CMK (cell line): ENCODE results near the gene TBRG4.

Experiments used
- DNase-seq: peaks from one replicate; pipeline ENCODE4 v3.0.0-alpha.2; 2010; ENCODE audit warnings: low read depth

The TBRG4 gene

DNA sequence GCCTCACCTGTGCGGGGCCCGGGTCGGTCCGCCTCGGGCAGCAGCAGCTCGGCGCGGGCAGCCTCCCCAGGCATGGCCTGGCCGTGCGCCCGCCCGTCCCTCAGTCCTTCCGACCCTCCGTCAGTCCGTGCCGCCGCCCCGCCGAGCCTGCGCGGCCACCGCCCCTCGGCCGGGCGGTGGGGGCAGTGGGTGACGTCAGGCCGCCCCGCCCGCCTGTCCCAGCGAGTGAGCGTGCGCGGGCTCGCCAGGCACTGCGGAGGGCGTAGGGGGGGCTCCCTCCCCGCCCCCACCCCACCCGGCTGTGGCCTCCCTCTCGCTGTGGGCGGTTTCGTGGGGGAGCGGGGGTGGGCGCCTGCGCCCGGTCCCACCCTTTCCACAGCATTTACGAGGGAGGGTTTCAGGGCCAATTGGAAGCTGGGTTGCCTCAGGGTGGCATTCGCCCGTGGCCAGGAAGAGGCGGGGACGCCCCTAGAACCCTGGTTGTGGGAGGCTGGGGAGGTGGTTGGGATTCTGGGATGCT lies 22.6 kb downstream of the TBRG4 start, which contains the start of gene NACAD:
Gene NACAD (minus strand): TSS at position 149 of the 520 bp plus-strand sequence. CDS start 75 bp downstream, at position 74.
- DNase-seq: no peak

- no peak for DNase-seq
Observed at GRCh38 chr7:45088146-45088701, 23.3 kb downstream of the TBRG4 start.

DNA sequence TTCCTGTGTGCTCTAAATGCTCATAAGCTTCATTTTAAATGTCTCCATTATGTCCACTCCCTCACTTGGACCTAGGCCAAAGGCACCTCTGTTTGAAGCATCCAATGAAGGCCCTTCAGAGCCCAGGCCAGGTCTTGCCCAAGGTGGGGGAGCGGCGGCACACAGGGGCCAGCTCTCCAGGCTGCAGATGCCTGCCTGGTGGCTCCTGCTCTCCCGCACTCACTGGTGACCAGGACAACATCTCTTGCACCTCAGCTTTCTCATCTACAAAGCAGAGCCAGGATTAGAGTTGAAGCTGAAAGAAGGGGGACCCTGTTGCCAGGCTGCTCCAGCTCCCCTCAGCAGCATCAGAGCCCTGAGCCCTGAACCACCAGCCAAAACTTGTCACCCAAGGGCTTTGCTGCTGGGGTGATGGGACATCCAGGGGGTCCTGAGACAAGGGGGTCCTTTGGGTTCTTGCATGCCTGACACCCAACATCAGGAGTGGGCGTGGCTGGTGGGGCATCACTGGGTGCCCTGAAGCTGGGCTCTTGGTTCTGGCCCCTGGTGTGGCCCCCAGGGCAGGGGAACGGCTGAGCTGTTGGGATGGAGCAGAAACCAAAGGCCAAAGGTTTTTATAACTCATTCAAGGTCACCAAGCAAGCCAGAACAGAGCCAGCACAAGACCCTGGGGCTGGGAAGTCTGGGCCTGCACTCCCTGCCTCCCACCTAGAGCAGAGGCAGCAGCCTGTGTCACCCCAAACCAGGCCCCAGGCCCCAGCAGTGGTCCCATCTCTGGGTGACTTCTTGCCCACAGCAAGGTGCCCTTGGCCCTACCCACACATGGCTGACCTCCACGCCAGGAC lies 24.0 kb downstream of the TBRG4 start:
- DNase-seq: no peak

- DNase-seq: no peak
Observed at GRCh38 chr7:45086331-45087065, 25.0 kb downstream of the TBRG4 start.

DNA sequence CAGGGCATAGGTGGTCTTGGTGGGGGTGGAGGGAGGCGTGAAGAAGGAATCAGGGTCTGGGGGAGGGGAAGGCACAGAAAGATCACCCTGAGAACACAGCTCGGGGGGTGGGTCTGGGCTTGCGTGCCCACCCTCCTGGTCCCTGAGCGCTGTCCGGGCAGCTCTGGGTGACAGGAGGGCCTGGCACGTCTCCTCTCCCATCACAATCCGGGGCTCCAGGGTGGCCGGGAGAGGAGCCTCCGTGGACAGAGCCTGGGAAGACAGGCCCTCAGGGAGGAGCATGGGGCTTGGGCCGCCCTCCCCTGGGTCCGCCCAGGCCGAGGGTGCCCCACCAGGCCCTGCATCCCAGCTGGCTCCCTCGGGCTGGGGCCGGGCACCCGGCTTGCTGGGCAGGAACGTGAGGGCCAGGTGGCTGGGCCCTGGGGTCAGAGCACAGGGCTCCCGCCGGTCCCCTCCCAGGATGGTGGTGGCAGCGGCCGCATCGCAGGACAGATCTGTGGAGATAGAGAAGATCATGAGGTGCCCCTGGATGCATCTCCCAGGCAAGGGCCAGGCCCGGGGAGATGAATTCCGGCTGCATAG lies 25.8 kb downstream of the TBRG4 start:
- no peak for DNase-seq

DNA sequence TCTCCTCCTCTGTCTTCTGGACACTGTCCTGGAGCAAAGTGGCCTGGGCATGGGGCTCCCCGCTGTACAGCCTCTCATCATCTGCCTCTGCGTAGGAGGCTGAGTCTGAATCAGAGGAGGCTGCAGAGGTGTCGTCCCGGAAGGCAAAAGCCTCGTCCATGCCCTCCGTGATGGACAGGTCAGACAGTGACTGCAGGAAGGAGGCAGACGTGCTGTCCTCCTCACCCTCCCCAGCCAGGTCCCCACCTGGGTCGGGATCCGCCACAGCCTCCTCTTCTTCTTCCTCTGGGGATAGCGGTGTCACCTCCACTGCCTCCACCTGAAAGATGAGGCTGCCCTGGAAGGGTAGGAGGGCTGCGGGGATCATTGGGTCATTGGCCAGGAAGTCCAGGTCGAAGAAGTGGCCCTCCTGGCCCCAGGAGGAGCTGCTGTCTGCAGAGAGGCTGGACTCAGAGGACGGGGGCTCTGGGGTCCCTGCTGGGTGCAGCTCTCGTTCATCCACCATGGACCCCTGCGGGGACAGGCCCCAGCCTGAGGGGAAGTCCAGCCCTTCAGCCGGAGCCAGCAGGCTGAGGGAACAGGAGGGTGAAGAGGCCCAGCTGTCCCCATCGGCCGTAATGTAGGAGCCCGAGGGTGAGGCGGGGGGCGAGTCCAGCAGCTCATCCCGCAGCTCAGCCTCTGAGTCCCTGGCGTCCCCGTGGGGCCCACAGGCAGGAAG lies 26.4 kb downstream of the TBRG4 start:
- DNase-seq: no peak

DNA sequence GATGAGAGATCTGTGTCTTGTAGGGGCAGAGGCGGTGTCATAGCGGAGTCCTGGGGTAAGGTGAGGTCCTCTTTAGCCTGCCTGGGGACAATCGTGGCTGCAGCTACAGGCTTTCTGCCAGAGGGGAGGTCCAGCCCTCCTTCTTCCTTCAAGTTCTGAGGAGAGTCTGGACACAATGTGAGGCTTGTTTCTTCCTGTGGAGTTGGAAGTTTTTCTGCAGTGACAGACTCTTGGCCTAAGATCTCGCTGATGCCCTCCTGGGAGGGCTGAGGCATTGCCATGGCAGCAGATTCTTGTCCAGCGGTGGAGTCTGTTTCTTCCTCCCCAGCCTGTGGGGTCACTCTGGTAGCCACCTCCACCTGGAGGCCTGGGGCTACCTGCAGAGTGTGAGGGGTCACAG lies 27.2 kb downstream of the TBRG4 start:
- DNase-seq: no peak

DNA sequence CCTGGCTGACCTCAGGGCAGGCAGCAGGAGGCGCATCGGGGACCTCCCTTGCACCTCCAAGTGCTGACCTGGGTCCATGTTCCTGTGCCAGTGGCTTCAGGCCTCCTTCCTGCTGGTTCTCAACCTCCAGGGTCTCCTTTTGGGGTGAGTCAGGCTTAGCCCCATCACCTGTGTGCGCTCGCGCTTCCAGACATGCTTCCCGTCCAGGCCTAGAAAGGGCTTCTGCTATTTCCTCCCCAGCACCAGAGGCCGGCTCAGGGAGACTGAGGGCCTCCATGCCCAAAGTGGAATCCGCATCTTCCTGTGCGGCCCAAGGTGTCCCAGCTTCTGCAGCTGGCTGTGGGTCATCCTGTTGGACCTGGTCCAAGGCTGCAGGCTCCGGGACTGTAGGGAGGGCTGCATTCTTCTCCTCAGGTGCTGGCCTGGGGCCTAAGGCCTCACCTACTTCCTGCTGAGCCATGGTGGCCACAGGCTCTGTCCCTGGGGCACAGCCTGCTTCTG lies 28.6 kb downstream of the TBRG4 start:
- DNase-seq: no peak

DNA sequence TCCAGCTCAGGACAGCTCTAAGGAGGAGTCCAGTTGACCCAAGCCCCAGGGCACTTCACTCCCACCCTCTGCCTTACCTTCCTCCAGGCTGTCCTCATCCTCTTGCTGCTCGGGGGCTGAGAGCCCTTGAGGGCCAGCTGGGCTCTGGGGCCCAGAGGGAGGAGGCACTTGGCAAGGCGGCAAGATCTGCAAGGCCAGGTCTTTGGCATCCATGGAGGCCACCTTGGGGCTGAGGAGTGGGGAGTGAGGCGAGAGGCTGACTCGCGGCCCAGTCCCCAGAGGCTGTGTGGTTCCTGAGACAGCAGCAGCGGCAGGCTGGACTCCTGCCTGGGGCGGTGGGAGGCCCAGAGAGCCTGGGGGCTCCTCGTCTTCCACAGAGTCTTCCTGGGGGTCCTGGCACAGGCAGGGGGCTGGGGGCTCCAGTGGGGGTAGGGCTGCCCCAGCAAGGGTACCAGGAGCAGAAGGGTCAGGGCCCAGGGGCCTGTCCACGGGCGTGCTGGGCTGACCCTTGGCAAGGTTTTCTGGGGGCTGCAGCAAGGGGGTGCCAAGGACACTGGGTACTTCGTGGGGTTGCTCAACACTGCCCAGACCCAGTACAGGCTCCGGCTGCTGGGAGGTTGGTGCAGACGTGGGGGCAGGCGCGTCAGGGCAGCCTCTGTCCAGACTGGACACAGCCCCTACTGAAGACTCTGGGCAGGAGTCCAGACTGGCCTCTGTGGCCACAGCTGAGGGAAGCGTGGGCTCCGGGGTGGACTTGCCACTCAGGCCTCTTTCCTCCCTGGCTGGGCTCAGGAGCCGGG lies 29.3 kb downstream of the TBRG4 start:
- no peak for DNase-seq

DNA sequence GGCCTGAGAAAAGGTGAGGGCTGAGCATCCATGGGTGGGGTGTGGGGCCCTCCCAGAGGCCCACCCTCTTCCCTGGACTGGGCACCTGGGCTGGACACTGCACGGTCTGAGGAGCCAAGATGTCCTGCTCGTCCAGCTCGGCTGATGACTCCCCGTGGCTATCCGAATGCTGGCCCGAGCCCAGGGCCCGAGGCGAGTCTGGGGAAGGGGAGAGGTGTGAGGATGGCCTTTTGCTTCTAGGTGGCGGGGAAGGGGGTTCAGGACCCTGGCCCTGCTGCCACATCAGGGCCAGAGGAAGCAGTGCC lies 29.9 kb downstream of the TBRG4 start:
- DNase-seq: no peak

- DNase-seq: no peak
Observed at GRCh38 chr7:45080958-45081669, 30.4 kb downstream of the TBRG4 start.

GRCh38 chr7:45080265-45080957 lies 31.1 kb downstream of the TBRG4 start:
- no peak for DNase-seq

- no peak for DNase-seq
Observed at GRCh38 chr7:45078125-45078681, 33.3 kb downstream of the TBRG4 start.

DNA sequence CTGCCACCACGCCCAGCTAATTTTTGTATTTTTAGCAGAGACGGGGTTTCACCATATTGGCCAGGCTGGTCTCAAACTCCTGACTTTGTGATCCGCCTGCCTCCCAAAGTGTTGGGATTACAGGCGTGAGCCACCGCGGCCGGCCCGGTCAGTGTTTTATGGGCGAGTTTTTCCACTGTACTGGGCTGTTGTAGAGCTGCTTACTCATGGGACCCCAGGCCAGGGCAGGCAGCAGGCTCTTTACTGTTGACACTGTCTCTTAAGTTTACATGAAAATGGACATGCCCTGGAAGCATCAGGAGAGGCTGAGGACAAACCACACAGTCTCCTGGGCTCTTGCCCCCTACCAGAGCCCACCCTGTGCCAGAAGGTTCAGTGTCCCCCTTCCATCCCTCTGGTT lies 33.9 kb downstream of the TBRG4 start:
- no peak for DNase-seq

GRCh38 chr7:45076946-45077345 lies 34.6 kb downstream of the TBRG4 start:
- no peak for DNase-seq

DNA sequence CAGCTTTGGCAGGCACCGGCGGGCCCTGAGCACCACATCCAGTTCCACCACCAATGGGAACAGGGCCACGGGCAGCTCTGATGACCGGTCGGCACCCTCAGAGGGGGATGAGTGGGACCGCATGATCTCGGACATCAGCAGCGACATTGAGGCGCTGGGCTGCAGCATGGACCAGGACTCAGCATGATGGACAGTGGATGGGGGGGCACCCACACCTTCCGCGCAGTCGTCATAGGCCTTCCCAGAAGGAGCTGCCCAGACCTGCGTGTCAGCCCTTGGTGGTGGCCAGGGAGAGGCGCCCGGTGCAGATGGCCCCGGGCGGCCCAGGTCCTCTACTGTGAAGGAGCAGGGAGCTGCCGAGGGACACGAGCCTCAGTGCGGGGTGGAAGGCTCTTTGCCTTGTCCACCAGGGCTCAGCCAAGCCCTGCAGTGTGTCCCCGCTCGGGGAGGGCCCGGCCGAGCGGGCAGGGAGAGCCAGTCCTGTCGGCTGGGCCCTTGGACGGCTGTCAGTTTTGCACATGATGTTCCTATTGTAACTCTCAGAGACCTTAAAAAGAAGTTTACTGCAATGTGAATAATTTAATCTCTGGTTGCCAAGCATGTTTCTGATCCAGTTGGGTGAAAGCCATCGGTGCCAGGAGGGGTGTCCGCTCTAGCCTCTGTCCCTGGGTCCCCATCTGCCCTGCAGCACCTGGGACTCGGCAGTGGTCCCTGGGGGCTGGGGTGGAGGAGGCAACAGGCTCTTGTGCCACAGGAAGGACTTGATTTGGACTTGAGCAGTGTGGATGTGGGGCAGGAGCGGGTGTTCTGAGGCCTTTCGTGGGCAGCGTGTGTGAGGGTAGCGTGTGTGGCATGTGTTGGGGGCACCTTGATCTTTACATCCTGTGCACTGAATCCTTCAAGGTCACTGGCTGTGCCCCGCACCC lies 35.4 kb downstream of the TBRG4 start:
- DNase-seq: no peak

DNA sequence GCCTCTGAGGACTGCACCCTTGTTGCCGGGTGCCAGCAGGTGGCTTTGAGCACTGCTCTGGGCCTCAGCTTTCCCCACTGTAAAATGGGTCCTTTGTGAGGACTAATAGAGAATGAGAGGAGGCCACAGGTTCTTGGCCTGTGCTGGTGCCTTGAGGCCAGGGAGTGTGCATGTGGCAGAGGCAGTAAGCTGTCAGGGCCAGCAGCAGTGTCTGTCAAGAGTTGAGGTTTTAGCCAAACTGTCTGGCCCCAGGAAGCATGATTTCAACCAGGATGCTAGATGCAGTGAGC lies 36.2 kb downstream of the TBRG4 start:
- no peak for DNase-seq
